HG03520 (cell line): Measurements from ENCODE around the gene NPL.

Experiments used
- ATAC-seq: cut with Tn5 transposase; IDR thresholded peaks from one replicate; pipeline ENCODE4 v1.9.1; 2021; ENCODE audit warnings: mild to moderate bottlenecking, moderate library complexity; ENCODE audit not compliant: unreplicated experiment

The NPL gene

DNA sequence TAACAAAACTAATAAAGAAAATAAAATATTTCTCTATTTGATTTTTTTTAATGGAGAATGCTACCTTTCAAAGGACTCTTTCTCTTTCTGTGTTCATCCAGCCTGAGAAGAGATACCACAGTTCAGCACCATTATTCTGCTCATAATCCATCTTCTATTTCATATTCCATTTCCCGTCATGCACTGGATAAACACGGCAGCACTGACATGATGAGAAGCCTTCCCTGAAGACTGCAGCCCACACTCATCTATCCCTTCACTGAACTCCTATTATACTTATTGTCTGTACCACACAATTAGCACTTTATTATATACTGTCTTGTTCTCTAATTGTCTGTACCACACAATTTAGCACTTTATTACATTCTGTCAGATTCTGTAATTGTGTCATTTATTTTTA, 10.7 kb upstream of the NPL start:
- ATAC-seq, result no peak

- no peak for ATAC-seq
Measured at GRCh38 chr1:182779530-182779929, 10.0 kb upstream of the NPL start.

DNA sequence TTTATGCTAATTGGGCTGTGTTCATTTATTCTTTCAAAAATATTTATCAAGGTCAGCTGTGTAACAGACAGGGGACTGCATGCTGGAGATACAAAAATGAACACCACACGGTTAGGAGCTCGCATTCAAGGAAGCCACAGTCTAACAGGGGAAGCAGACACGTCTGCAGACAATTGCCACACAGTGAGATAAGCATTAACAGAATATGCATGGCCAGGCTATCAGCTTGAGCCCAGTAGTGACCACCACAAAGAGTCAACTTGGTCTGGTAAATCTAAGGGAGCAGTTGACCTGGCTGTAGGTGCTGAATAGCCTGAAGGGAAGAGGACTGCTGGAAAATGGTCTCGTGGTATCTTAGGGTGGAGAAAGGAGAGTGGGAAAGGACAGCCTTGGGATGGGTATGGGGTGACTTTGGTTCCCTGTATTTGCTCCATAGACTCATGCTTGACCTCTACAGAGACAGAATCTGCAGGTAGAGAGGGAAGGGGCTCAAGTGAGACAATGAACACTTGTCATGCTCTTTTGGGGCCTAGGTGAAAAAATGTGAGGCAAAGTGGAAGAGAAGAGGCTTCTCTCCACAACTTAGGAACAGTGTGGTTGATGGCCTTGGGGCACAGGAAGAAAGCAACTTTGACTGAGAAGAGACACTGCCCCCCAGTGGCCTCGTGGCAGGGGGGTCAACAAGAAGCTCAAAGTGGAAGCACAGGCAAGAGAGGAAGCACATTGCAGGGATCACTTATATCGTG, 7.6 kb upstream of the NPL start:
- no peak for ATAC-seq

- no peak for ATAC-seq
Measured at GRCh38 chr1:182782587-182782913, 7.0 kb upstream of the NPL start.

DNA sequence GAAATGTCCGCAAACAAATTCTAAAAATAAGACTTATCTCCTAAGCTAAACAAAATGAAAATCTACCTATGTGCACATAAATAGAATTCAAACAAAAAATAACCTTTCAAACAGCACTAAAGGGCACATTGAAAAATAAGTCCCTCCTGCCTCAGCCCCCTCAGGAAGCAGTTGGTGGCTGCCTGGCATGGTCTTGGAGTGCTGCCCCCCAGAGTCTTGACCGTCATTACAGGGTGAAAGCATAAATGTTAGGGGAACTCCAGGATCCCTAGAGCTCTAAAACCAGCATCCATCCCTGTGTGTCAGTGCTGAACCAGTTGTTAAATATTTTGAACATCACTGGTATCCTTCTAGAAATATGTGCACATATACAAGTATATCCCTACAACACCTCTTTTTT, 6.5 kb upstream of the NPL start:
- ATAC-seq, result no peak

- no peak for ATAC-seq
Measured at GRCh38 chr1:182784556-182785171, 4.9 kb upstream of the NPL start.

DNA sequence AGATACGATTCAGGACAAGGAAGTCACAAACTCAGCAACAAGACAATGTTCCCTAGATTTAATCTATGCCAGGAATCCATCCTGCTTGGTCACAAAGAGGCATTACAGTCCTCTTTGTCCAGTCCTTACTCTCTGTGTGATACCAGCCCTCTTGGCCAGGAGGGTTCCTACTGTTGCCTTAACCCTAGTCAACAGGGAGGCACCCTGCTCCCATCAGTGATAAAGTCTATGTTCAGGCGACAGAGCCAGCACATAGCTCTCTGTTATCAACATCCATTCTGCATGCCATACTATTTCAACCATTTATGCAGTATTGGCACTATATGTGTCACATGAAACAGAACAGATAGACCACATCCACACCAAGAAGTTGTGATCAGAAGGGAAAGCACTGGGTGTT, 4.4 kb upstream of the NPL start:
- ATAC-seq, result no peak

DNA sequence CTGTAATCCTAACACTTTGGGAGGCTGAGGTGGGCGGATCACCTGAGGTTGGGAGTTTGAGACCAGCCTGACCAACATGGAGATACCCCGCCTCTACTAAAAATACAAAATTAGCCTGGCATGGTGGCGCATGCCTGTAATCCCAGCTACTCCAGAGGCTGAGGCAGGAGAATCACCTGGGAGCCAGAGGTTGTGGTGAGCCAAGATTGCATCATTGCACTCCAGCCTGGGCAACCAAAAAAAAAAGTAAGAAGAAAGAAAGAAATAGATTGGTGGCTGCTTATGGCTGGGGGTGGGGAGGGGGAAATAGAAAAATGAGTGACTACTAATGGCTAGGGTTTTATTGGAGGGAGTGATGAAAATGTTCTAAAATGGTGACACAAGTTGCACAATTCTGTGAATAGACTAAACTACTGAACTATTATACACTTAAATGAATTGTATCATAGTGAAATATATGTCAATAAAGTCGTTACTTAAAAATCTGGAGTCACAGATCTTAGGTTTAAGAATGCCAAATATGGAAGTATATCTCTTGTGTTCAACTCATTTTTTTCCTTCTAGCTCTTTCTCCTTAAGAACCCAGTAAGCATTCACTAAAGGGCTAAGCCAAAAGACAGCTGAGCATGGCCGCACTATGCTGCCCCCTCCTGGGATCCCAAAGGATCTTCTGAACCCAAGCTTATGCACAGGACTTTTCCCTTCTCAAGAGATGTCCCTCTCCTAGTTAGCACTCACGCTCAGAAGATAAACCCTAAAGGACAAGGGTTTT, 3.2 kb upstream of the NPL start:
- ATAC-seq, result no peak

GRCh38 chr1:182786995-182787324, 2.6 kb upstream of the NPL start:
- no peak for ATAC-seq

DNA sequence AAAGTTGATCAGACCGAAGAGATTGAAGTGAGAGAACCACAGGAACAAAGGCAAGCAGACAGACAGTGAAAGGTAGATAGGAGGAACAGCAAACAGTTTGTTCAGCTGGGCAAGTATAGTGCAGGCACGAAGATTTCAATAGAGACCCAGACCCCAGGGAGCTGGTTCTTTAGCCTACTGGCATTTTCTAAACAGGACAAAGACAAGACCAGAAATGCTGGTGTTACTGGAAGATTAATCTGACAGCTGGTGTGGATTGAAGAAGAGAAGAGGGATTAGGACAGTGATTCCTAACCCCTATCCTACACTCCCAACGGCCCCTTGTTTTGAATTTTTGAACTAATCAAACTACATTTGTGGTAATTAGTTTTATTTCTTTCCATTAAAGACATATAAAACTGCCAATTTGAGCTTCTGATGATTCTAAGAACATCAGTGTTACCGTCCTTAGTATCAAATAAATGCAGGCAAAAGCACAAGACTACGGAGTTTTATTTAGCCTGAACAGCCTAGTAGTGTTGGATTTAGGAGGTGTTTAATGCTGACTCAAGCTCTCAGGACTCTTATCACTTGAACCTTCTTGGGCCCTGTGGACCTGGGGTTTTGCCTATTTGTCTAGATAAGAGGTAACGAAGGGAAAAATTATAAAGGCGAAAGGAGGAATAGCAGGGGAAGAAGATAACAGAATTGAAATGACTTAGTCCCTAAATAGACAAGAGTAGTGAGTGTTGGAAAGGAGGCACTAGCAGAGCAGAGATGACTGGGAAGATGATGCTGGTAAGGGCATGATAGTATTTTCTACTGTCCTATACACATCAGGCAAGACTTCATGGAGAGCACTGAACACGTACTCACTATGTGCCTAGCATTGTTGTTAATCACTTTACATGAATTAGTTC, 2.0 kb downstream of the NPL start:
- no peak for ATAC-seq

- no peak for ATAC-seq
Measured at GRCh38 chr1:182794091-182794490, 4.5 kb downstream of the NPL start.

- ATAC-seq, result no peak
Measured at GRCh38 chr1:182794676-182795201, 5.2 kb downstream of the NPL start.

DNA sequence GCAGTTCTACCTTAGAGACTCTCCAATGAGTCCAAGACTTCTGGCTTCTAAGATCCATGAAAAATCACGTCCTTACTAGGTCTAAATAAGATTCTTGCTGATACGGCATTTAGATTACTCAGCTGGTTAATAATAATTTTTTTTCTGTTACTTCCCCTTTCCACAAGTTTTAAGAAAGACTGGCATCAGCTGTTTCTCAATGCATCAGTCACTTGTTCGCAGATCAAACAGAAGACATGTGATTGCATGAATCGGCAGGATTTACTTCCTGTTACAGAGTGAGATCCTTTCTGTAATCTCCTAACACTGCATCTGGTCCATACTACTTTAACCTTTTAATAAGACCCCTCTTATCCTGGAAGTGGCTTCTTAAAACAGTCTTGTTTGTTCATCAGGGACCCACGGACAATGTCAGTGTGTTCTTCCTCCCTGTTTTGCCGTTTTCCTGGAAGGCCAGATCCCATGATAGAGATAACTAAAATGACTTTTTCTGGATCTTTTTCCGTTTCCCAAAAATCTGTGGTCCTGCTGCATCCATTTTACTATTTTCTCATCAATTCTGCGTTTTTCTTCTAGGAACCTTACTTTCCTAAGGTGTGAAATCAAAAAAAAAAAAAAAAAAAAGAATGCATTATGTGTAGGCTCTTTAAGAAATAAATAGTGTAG, 6.1 kb downstream of the NPL start:
- no peak for ATAC-seq

DNA sequence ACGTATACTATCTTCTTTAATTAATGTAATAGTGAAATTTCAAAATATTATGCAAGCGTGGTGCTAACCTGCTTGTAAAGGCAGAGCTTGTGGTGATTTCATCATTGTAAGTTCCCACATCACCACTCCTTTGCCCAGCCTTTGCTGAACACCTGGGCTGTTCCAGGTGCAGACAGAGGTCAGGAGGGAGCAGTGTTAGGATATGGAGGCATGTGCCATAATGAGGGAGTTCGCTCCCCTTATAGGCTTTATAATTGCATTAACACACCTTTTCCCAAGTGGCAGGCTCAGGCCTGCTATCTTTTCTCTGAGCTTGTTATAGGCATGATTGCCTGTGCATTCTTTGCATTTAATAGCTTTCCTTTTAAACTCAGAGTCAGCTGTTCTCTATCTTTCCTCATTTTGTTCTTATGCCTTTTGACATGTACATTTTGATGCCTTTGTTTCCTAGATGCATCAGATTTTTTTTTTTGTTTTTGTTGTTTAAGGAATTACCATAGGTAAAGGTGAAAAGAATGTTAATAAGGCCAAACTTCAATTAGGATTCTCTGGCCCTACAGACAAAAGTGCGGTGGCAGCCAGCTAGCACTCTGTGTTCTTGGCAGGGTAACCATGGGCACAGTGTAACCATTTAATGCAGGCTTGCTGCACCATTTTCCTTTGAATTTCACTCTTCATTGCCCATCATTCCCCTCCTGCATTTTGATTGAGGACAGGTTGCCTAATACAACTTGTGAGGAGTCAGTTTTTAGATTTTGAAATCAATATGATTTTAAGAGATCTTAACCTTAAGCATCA, 12.6 kb downstream of the NPL start:
- no peak for ATAC-seq

DNA sequence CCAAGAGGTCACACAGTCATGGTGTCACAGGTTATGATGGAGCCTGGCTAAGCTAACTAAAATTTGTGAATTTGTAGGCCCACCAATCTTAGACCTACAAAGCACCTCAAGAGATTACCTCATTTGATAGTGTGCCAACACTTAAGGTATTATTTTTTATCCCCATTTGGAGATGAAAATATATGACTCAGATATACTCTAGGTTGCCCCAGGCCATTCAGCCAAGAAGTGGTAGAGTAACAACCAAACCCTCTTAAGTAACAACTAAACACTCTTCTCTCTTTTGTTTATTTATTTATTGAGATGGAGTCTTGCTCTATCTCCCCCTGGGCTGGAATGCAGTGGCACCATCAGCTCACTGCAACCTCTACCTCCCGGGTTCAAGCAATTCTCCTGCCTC, 14.3 kb downstream of the NPL start:
- no peak for ATAC-seq

DNA sequence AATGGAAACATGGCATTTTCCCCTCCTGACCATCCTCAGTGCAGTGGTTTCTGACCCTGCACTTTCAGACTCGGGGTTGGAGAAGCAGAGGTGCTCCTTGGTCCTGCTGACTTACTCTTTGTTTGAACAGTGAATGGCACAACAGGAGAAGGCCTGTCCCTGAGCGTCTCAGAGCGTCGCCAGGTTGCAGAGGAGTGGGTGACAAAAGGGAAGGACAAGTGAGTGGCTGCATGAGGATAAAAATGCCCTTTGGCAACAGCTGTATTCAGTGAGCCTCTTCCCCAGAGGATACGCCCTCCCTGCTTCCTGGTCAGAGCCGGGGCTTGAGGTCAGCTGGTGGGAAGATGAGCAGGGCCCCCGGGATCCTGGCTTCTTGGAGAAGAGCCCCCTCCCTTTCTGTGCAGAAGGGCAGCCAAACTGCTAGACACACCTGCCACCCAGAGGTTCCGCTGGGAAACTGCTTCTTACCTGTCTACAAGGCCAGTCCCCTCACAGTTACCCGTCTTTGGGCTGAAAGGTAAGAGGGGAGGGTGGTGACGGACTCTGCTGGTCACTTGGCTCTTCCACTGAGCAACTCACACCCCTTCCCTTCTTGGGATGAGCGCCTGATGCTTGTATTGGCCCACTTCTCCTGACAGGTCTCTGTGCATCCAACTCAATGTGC, 16.6 kb downstream of the NPL start:
- no peak for ATAC-seq

- ATAC-seq, result no peak
Measured at GRCh38 chr1:182807907-182808306, 18.3 kb downstream of the NPL start.

- ATAC-seq, result no peak
Measured at GRCh38 chr1:182809414-182809957, 19.9 kb downstream of the NPL start.
